GM13977 (cell line): ENCODE measurements around the gene SYT5.

Experiments used
- DNase-seq: peaks from one replicate; pipeline ENCODE4 v3.0.0; 2012; ENCODE audit warnings: low spot score
- in situ Hi-C: fragments of 300-500 bp; cut with MboI; formaldehyde crosslinking; loops from one replicate; pipeline ENCODE4 v1.12.0; 2022; ENCODE audit warnings: low sequenced_read_pairs, low pct_unique_long_range_greater_than_20kb, mixed read lengths, inconsistent platforms; ENCODE audit not compliant: unreplicated experiment
- TF ChIP-seq, protein P1 (sequence below): IDR thresholded peaks from 2 replicates; pipeline ENCODE4 v1.5.1; 2012; ENCODE audit warnings: mild to moderate bottlenecking, control low read depth; ENCODE audit not compliant: insufficient read depth; ENCODE audit errors: extremely low read depth, missing control alignments

The SYT5 gene

DNA sequence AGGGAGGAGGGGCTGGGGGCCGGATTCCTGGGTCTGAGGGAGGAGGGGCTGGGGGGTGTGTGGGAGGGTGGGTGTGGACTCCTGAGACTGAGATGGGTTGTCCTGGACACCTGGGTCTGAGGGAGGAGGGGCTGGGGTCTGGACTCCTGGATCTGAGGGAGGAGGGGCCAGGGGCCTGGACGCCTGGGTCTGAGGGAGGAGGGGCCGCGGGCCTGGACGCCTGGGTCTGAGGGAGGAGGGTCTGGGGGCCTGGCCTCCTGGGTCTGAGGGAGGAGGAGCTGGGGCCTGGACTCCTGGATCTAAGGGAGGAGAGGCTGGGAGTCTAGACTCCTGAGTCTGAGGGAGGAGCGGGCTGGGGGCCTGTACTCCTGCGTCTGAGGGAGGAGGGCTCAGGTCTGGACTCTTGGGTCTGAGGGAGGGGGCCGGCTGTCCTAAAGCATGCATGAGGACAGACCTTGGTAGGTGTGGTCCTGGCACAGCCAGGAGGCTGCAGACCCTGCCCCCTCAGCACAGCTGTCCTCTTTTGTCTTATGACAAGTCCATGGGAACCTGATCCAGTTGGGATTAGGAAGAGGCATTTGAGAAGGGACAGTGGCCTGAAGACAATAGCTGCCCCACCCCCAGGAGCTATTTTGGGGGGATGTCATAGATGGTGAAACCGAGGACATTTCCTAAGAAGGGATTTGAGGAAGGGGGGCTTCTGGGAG is 32.4 kb downstream of the SYT5 start:
- TF ChIP-seq, protein P1, sequence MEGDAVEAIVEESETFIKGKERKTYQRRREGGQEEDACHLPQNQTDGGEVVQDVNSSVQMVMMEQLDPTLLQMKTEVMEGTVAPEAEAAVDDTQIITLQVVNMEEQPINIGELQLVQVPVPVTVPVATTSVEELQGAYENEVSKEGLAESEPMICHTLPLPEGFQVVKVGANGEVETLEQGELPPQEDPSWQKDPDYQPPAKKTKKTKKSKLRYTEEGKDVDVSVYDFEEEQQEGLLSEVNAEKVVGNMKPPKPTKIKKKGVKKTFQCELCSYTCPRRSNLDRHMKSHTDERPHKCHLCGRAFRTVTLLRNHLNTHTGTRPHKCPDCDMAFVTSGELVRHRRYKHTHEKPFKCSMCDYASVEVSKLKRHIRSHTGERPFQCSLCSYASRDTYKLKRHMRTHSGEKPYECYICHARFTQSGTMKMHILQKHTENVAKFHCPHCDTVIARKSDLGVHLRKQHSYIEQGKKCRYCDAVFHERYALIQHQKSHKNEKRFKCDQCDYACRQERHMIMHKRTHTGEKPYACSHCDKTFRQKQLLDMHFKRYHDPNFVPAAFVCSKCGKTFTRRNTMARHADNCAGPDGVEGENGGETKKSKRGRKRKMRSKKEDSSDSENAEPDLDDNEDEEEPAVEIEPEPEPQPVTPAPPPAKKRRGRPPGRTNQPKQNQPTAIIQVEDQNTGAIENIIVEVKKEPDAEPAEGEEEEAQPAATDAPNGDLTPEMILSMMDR = no peak
- in situ Hi-C loops = no loop called here
- no peak for DNase-seq

DNA sequence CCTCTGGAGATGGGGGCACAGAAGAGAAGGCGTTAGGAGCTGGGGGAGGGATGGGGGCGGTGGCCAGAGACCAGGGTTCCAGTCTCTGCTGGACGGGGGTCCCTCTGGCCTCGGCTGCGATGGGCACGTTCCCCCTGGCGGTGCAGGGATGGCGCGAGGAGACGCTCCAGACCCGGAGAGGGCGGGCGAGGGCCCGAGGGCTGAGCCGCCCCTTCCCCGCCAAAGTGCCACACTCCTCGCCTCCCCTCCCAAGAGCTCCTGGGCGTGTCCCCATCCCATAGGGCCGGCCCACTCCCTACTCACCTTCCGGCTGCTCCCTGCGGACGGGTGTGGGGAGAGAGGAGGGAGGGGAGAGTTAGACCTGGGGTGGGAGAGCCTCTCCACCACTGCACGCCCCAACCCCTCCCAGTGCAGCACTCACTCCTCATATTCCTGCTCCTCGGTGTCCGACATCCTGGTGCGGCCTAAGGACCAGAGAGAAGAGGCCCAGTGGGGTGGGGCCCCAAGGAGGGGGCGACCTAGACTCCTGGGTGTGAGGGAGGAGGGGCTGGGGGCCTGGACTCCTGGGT is 33.3 kb downstream of the SYT5 start:
- TF ChIP-seq, protein P1 = no peak
- in situ Hi-C loops = no loop called here
- DNase-seq = no peak

DNA sequence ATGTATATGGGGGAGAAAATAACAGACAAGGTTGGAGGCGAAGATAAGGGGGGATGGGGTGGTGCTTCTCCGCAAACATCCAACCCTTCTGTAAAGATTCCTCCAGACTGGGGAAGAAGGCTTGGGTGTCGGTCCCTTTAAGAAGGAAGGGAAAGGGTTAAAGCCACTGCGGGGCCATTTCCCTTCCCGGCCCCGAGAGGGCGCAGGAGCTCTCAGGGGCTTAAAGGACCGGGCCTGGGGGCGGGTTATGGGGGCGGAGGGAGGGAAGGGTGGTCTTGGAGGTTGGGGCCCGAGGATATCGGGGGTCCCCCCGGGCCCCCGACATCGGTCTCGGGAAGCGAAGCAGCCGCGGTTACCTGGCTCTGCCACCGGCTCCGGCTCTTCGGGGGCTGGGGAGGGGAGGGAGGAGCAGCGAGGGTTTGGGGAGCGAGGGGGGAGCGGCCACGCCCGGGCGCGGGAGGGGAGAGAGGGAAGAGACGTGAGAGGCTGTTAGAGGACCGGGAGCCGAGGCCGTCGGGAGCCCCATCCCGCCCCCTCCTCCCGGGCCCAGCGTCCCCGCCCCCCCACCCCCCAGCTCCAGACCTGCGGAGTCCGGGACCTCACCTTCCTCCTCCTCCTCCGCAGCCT is 33.9 kb downstream of the SYT5 start:
- DNase-seq = peak; percentile 76
- TF ChIP-seq, protein P1 = peak; percentile 61
- in situ Hi-C loops = no loop called here

DNA sequence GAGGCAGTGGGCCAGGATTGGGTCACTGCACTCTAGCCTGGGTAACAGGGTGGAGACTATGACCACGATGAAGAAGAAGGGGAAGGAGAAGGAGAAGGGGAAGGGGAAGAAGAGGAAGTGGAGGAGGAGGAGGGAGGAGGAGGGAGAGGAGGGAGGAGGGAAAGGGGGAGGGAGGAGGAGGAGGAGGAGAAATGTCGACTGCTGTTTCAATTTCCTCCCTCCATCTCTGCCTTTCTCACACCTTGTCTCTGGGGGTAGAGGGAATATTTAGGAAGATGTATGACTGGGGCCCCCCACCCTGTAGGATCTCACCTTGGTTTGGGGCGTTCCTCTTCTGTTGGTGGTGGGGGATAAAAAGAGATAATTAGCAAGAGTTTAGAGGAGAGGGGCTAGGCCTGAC is 34.9 kb downstream of the SYT5 start:
- TF ChIP-seq, protein P1 = no peak
- DNase-seq = no peak
- in situ Hi-C loops = no loop called here

DNA sequence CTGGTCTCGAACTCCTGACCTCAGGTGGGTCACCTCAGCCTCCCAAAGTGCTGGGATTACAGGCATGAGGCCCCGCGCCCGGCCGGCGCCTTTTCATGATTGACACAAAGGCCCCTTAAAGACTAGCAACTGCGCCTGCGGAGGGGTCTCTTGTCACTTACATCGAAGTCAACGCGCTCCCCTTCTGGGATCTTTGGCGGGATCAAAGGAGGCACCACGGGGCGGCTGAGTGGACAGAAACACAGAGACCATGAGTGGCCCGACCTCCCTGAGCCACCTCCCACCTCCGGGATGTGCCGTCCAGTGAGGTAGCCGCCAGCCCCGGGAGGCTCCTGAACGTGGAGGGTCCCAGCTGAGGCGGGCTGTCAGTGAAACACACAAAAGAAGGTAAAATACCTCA is 38.4 kb downstream of the SYT5 start:
- no peak for DNase-seq
- in situ Hi-C loops = no loop called here

DNA sequence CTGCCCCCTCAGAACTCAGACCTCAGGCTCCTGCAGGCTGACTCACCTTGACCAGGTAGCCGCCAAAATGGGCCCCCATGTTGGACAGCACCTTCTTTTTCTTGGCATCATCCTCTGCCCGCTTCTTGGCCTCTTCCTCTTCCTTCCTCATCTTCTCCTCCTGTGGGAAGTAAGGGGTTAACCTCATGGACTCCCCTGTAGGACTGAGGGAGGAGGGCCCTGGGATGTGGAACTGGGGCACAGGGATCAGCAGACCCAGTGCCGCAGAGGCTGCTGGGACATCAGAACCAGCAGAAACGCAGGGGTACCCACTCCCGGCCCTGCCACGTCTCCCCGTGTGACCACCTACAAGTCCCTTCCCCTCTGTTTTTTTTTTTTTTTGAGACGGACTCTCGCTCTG is 42.2 kb downstream of the SYT5 start:
- no peak for DNase-seq
- in situ Hi-C loops = no loop called here
- TF ChIP-seq, protein P1 = no peak

More for the DNA sequence above, 38.4 kb downstream of the SYT5 start:
- TF ChIP-seq, protein P1 = no peak
